ENCODE data around the gene AK1.
A peak's percentile ranks its signal among the peaks of the same experiment; 100 is the strongest.
"Not testable (repeated sequence)": the region's sequence is repeated elsewhere in the genome, so short reads cannot be mapped to it uniquely, and the experiment has no call there.

Gene AK1

DNA sequence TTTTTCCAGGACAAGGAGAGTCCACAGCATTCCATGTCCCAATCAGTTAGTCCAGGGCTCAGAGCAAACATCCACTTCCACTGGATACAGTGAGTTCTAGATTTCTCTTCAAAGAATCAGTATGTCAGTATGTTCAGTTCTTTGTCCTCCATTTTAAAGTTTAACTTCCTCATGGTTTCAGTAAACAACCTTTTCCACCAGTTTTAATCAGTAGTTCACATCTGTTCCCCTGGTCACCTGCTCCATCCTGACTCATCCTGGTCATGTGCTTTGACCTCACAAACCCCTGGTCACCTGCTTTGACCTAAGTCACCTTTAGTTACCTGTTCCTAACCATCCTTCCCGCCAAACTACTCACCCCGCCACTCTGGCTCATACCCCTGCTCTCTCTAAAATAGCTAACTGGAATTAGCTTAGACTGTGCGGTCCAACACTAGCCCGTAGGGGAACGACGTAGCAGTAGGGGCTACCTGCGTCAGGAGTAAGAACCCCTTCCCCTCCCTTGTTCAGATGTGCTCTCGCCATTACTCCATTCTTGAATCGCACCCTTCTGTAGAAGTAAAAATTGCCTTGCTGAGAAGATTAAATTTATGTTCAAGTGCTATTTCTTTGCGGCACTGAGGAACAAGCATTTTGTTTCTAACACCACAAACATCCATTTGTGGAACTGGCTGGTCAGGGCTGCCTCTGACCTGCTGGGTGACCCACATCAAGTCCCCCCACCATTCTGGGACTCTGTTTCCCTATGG is 28.5 kb downstream of the AK1 start:
- no peak for DNase-seq (ENCODE audit: low read depth, low spot score)

DNA sequence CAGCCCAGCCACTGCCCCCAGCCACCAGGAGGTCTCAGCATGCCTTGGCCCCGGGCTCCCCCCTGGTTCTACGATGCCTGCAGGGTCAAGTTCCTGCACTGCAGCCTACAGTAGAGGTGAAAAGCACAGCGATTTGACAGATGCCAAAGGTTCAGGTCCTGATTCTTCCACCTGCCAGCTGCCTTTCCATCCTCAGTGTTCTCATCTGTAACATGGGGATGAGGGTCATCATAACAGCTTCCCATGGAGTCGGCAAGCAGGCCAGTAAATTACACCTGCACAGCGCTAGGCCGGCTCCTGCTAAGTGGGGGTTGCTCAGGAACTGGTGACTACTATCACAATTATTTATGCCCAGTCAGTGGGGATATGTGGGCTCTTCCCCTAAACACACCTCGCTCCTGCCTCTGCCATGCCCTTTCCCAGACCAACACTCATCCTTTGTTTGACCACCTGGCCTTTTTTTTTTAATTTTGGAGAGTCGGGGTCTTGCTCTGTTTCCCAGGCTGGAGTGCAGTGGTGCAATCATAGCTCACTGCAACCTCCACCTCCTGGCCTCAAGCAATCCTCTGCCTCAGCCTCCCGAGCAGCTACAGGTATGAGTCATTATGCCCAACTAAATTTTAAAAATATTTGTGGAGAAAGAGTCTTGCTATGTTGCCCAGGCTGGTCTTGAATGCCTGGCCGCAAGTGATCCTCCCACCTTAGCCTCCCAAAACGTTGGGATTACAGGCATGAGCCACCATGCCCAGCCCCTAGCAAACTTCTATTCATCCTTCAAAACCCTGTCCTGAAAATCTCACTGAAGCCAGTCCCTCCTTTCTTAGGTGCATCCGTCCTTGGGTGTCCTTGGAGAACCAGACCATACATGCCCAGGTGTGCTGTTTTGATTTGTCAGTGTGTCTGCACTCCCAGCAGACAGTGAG is 29.4 kb downstream of the AK1 start:
- DNase-seq (ENCODE audit: low read depth, low spot score) = no peak

DNA sequence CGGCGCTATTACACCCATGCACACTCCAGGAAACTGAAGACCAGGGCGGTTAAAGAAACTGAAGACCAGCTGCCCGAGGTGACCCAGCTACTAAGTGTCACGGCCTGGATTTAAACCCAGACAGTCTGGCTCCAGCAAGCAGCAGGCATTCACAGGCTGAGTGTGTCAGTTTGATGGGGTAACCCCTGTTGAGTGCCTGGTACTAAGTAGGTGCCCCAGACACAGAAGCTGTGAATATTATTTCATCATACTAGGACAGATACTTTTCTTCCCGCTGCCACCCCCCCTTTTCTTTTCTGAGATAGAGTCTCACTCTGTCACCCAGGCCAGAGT is 30.3 kb downstream of the AK1 start:
- no peak for DNase-seq (ENCODE audit: low read depth, low spot score)

DNA sequence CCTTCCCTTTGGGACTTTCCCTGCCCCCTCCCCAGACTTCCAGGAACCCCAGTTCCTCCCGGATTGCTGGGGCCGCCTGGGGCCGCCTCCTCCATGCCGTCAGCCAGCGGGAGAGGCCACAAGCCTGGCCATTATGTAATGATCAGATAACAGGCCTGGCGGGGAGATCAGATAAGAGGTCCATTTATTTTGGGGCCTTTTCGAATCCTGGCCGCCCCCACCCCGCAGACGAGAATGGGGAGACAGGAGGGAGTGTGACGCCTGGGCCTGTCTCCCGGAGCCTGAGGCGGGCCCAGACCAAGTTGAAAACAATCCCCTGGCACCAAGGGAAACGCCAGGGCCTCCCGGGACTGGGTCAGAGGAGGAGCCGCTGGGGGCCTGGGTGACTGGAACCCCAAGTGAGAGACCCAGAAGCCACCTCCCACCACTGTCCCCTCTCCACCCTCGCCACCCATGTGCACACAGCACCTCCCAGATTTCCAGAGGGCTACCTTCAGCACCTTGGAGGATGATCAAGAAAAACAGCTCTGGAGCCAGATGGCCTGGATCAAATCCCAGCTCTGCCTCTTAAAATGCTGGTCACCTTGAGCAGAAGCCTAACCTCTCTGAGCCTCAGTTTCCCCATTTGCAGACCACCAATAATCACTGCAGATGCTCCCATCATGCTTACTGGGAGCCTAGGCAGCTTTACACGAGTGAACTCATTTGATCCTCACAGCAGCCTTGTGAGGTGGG is 30.9 kb downstream of the AK1 start:
- no peak for DNase-seq (ENCODE audit: low read depth, low spot score)

DNA sequence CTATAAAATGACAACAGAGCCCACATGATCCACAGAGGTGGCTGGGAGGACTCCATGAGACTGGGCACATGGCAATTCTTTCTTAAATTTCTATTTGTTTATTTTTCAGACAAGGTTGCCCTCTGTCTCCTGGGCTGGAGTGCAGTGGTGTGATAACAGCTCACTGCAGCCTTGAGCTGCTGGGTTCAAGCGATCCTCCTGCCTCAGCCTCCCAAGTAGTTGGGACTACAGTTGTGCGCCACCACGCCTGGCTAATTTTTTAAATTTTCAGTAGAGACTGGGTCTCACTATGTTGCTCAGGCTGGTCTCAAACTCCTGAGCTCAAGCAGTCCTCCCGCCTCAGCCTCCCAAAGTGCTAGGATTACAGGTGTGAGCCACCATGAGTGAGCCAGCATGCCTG is 31.9 kb downstream of the AK1 start:
- not testable (repeated sequence) for DNase-seq (ENCODE audit: low read depth, low spot score)

DNA sequence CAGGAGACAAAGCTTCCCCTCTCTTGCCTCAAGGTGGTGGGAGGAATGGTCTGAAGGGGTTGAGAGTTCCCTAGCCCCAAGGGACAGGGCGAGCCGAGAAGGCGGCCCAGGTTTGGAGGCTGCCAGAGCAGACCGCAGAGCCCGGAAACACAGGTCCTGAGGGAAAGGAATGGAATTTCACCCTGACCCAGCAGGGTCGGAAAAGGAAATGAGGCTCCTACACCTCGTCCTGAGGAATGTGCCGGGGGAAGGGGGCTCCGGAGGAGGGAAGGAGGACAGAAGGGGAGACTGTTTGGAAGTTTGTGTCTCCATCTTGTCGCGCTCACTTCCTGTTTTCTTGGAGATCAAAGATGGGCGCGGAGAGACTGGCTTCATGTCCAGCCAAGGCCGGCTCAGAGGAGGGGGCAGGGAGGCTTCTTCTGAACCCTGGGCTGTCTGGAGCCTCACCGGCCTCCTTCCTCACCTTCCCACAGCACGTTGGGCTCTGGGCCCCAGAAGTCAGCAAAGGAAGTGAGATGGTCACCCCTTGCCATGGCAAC is 32.6 kb downstream of the AK1 start:
- DNase-seq (ENCODE audit: low read depth, low spot score) = no peak

DNA sequence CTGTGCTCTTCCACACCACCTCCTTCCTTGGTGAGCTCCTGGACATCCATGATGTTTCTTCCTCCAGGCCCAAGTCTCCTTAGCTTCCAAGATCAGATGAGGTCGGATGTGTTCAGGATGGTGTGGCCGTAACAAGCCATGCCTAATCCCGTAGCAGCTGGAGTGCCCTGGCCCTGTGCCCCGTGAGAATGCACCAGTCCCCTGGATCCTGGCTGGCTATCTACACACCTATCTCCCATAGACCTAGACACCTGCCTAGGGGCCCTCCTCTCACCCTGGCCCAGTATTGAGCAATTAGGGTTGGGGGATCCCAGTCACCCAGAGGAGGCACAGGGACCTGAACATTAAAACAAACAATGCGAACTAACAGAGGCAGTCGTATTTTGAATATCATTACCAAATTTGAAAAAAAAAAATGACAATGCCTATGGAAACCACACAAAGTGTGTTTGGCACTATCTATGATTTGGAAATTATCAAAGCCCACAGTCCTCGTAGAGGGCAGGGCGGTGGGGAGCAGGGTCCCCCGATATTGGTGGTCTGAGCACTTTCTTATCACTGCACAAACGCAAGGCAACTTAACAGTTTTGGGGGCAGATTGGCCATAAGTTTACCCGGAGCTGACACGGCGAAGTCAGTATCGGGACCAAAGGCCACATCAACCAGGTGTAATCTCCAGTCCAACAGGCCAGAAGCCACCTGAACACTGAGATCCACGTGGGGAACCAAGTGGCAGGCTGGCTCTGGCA is 36.2 kb downstream of the AK1 start:
- no peak for DNase-seq (ENCODE audit: low read depth, low spot score)

DNA sequence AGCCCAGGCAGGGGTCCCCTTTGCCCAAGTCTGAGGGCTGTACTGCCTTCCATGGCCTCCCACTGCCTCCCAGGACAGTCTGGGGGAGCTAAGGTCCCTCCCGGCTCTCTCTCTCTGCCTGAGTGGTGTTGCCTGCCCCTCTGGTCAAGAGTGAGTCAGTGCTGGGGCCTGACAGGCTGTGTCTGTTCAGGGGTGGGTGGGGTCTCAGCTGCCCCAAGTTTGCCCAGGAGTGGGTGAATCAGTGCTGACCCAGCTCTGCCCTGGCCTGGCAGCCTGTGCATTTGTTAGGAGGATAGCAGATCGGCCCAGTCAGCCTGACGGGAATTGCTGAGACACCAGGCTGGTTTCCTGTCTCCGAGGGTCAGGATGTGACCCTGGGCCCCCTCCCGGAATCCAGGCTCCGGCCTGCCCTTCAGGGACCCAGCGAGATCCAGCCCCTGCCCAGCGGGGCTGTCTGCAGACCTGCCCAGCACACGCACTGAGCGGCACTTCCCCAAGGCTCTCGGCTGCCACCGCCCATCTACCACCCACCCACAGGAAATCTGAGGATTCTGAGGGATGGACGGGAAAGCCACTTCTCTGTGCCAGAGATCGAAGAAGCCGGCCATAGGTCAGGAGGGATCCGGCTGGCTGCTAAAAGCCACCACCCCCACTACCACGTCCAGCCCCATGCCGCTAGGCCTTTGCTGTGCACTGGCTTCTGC is 38.9 kb downstream of the AK1 start:
- DNase-seq (ENCODE audit: low read depth, low spot score) = peak; percentile 81

DNA sequence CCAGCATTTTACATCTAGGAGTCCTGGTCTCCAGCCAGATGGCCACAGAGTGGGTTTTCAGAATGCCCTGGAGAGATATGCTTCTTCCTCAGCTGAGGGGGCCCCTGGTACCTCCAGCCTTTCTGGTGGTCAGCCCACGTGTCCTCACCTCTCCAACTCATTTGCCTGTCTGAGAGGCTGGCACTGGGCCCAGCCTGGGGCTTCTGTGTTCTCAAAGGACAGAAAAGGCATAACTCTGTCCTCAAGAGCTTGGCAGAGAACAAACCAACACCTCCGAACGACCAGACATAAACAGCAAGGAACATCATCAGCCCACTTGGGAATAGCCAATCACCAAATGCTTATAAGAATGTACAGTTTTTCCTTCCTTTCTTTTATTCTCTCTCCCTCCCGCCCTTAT is 40.1 kb downstream of the AK1 start:
- DNase-seq (ENCODE audit: low read depth, low spot score) = peak; percentile 51

DNA sequence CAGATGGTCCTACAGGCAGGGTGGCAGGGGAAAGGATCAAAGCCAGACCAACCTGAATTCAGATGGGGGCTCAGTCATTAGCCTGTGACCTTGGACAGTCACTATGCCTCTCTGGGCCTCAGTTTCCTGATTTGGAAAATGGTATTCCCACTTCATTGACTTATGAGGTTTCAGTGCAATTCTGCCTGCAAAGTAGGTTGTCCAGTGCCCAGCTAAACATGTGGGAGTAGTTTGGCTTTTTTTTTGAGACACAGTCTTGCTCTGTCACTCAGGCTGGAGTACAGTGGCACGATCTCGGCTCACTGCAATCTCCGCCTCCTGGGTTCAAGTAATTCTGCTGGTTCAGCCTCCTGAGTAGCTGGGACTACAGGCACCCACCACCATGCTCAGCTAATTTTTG is 40.9 kb downstream of the AK1 start:
- not testable (repeated sequence) for DNase-seq (ENCODE audit: low read depth, low spot score)

DNA sequence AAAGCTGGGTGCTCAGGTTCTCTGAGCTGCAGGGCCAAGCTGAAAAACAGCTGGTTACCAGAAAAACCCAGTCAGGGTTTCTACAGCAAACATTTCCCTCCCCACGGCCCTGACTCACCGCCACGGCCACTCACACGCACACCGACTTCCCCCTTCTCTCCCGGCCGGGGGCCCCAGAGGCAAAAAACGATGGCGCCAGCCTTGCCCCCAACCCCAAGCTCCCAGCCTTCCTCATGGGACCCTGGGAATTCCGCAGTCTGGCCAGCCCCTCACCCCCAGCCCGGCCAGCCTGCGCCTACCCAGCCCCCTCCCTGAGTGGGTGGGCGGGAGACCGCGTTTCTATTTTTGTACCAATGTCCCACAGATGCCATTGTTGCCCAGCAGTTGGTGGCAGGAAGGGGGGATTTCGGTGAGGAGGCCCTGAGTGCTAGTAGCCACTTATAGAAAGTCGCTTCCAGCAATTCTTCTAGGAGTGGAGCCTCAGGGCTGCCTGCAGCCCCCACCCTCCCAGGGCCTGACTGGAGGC is 41.4 kb downstream of the AK1 start:
- DNase-seq (ENCODE audit: low read depth, low spot score) = peak; percentile 68

DNA sequence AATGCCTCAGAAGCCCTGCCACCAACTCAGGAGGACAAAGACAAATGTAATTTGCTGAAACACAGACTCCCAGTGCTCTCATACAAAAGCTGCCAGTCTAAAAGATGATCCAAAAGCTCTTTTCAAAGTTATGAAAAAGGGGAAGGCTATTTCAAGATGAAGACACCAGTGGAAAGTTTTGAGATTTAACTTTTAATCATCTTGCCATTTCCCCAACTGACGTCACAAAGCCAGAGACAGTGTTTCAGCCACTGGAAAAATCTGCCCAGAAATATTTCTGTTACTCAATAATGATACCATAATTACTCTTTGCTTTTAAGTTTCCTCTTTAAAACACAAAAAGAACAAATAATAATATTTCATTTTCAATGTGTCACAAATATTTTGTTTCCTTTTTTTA is 43.9 kb downstream of the AK1 start:
- DNase-seq (ENCODE audit: low read depth, low spot score) = no peak

DNA sequence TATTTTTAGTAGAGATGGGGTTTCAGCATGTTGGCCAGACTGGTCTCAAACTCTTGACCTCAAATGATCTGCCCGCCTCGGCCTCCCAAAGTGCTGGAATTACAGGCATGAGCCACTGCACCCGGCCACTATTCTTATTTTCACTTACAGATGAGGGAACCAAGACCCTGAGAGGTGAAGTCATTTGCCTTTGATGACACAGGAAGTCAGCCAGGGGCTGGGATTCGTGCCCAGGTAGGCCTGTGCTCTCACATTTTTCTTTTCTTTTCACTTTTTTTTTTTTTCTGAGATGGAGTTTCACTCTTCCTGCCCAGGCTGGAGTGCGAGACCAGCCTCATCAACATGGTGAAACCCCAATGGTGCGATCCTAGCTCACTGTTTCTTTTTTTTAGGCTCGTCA is 45.2 kb downstream of the AK1 start:
- DNase-seq (ENCODE audit: low read depth, low spot score) = peak; percentile 57

DNA sequence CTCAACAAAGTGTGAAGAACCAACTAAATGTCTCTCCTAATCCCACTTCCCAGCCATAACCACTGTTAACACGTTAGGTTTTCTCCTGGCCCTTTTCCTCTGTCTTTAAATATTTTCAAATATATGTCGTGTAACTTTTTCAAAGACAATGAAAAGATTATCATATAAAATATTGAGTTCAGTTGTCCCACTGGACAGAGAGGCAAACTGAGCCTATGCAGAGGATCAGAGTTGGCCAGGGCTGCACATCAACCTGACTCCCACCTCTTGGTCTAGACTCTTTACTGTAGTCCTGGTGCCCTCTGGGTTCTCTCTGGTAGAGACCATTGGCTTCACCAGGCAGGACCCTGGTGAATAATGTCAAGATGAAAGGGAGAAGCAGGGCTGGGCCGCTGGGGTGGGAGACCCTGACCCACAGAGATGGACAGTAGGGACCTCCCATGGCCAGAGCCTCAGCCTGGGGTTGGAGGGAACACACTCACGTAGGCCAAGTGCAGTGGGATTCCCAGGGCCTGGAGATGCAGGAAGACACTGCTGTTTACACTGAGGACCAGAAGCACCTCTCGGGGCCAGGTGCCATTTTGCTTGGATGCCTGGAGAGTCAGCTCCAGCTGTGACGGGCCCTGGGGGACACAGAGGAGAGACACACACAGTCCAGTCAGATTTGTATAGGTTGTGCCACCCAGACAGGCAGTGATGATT is 48.1 kb downstream of the AK1 start:
- DNase-seq (ENCODE audit: low read depth, low spot score) = no peak

DNA sequence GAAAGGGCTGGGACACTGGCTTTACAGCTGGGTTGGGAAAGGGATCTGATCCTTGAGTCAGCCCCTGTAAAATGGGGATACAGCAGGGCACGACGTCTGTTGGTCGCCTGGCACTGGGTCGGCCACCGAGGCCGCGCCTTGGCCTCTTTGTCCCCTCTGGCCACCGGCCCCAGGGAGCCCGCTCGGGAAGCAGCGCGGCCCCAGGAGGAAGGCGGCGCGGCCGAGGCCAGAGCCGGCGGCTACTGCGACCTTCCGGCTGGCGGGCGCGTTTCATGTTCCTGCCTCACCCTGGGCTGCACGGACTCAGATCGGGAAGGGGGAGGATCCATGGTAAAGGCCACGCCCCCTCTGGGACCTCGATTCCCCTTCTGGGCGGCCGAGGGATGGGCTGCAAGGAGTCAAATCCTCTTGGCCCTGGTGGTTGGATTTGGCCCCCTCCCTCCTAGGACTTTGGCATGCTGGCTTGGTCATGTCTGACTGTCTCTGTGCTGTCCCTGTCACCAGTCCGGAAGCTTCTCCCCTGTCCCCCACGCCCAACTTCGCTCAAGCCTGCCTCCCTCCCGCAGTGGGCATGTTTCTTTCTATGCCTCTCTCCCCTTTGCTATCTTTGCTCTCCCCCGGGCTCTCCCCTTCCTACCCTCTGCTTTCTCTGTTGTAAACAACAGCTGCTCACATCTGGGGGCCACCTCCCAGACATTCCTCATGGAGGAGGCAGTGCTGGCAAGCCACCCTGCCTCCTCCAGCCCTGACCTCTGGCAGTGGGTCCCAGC is 49.0 kb downstream of the AK1 start:
- peak; percentile 72 for DNase-seq (ENCODE audit: low read depth, low spot score)

DNA sequence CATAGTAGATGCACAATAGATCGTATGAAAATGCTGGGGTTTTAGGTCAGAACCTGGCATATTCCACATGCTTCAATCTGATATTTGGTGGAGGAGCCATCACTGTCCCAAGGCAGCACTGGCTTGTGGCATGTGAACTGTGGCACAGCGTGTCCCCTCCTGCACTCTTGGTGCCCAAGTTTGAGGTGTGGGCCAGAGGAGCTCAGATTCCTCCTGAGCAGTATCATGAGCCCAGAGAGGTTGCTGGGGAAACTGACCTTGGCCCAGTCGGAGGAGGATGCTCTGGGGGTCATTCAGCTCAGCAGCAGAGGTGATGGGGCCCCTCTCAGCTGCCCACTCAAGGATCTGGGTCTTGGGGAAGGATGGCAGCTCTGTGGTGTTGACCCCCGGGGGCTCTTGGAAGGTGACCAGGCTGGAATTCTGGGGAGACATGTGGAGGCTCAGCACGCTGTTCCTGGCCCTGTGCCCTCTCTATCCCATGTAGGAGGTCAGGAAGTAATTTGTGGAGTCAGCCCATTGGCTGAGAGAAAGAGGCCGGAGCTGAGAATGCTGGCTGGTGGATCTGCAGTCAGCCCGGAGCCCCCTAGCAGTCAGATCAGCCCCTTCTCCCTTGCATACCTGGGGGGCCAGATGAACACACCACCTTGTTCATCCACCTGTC is 51.1 kb downstream of the AK1 start:
- DNase-seq (ENCODE audit: low read depth, low spot score) = no peak

DNA sequence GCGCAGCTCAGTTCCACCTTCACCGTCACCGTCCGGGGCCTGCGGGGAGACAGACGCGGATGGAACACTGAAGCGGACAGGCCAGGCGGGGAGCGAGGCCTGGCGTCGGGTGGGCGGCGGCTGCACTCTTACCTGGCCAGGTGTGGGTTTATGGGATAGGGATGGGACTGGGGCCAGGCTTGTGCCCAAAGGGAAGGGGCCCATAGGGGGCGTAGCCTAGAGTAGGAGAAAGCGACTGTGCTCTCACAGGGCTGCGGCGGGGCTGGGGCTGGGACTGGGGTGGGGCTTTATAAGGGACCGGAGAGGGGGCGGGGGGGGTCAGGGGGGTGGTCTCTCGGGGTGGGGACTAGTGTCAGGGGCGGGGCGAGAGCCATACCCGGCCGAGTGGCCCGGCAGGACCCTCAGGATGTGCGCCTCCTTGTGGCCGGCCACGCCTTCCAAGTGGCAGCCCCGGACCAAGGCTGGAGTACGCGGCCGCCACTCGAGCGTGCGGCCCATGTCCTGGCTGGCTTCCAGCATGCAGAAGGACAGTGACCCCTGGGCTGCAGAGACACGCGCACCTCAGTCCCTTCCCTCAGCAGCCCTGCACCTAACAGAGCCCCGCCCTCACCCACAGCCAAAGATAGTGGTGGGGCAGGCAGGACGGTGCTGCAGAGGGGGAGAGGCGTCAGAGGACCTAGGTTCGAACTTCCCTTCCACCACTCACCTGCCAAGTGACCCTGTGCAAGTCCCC is 52.0 kb downstream of the AK1 start:
- peak; percentile 49 for DNase-seq (ENCODE audit: low read depth, low spot score)

DNA sequence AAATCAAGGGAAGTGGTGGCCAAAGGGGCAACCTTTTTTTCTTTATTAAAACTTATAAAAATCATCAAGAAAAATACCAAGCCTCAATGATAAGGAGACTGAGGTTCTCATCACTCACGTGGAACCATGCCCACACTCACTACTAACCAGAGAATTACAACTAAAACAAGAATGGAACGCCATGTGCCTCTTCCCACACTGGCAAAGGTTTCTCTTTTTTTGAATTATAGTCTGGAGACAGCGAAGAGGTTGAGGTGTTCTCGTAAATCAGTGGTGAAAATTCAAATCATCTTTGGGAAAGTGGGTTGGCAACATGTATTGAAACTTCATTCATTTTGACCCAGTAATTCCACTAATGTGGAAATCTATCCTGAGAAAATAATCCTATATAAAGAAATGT is 55.4 kb downstream of the AK1 start:
- no peak for DNase-seq (ENCODE audit: low read depth, low spot score)
